Astrocyte of the cerebellum (primary cell): Measurements from ENCODE around the gene WFIKKN1.
A peak's percentile ranks its signal among the peaks of the same experiment; 100 is the strongest.

Experiments used
- DNase-seq: peaks from one replicate; pipeline ENCODE4 v3.0.0-alpha.2; 2011; ENCODE audit warnings: low read depth
- H3K4me3 ChIP-seq: 2 replicates; pipeline ENCODE4 v1.5.1; 2011; ENCODE audit warnings: mild to moderate bottlenecking, low read depth, low read length, moderate library complexity
- CTCF ChIP-seq: IDR thresholded peaks from 2 replicates; pipeline ENCODE4 v1.5.1; 2012; ENCODE audit warnings: low read length, low read depth, moderate library complexity, mild to moderate bottlenecking; ENCODE audit errors: missing control alignments
- in situ Hi-C: cut with HindIII; loops from 2 replicates; pipeline ENCODE4 v1.10.0; 2017; ENCODE audit warnings: low sequenced_read_pairs

Gene WFIKKN1

GRCh38 chr16:606656-607307 is 24.0 kb upstream of the WFIKKN1 start:
- DNase-seq, result no peak
- in situ Hi-C loops, result no loop called here
- no peak overlapping the region for H3K4me3 ChIP-seq
- no peak for TF ChIP-seq CTCF

- DNase-seq, result no peak
- no peak overlapping the region for H3K4me3 ChIP-seq
- TF ChIP-seq CTCF, result no peak
- in situ Hi-C loops, result no loop called here
Observed at GRCh38 chr16:608019-608418, 22.8 kb upstream of the WFIKKN1 start.

GRCh38 chr16:609316-609715 is 21.5 kb upstream of the WFIKKN1 start:
- no peak for DNase-seq
- no peak for TF ChIP-seq CTCF
- in situ Hi-C loops, result no loop called here
- H3K4me3 ChIP-seq, result no peak overlapping the region

- TF ChIP-seq CTCF, result no peak
- in situ Hi-C loops, result no loop called here
Observed at GRCh38 chr16:609984-610383, 20.8 kb upstream of the WFIKKN1 start.

GRCh38 chr16:610513-611381 is 20.0 kb upstream of the WFIKKN1 start:
- in situ Hi-C loops, result no loop called here
- no peak for DNase-seq
- TF ChIP-seq CTCF, result peak; percentile 26
- no peak overlapping the region for H3K4me3 ChIP-seq

More at GRCh38 chr16:609984-610383, 20.8 kb upstream of the WFIKKN1 start:
- H3K4me3 ChIP-seq, result no peak overlapping the region
- no peak for DNase-seq

GRCh38 chr16:615122-615521 is 15.7 kb upstream of the WFIKKN1 start:
- H3K4me3 ChIP-seq, result no peak overlapping the region
- no peak for TF ChIP-seq CTCF
- DNase-seq, result no peak
- in situ Hi-C loops, result no loop called here
